GM19397 (cell line): ENCODE measurements around the gene COL12A1.

Experiments used
- ATAC-seq: cut with Tn5 transposase; IDR thresholded peaks from one replicate; pipeline ENCODE4 v1.9.1; 2021; ENCODE audit warnings: mild to moderate bottlenecking, moderate library complexity; ENCODE audit not compliant: unreplicated experiment

Gene COL12A1

GRCh38 chr6:75107913-75108312 lies 97.9 kb downstream of the COL12A1 start:
- no peak for ATAC-seq

- ATAC-seq: no peak
These were observed 99.4 kb downstream of the COL12A1 start for GRCh38 chr6:75106426-75106825.

- ATAC-seq: no peak
These were observed 102.4 kb downstream of the COL12A1 start for GRCh38 chr6:75103431-75103830.

DNA sequence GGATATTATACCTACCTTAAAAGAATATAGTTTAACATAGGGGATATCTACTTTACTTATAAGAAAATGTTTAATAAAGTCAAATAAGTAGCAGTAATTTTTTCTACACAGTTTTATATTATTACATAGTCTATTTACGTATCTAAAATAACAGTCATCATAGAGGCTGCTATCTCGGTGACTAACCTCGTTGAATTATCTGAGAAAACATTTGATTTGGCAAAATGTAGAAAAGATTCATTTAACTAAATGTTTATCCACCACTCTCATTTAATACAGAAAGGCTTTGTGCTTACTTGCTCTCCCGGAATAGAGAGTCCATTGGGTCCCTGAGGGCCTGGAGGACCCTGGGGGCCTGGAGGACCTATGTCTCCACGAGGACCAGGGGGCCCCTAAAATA lies 103.6 kb downstream of the COL12A1 start:
- ATAC-seq: no peak

DNA sequence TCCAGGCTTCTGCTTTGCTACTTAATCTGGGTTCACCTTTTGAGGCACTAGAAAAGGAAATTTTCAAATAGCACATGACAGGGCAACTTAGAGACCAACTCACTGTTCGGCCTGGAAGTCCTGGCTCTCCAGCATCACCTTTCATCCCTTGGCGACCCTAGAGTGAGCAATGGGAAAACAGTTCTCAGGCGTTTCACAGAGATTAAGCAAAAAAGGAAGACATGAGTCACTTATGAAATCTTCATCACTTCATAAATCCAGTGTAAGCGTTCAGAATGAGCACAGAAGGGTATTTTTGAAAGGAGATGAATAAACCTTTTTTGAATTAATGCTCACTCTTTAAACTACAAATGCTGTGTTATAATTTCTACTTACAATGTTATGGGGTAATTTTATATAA lies 104.0 kb downstream of the COL12A1 start:
- ATAC-seq: no peak

GRCh38 chr6:75098709-75099108 lies 107.1 kb downstream of the COL12A1 start:
- ATAC-seq: no peak

- ATAC-seq: no peak
These were observed 108.9 kb downstream of the COL12A1 start for GRCh38 chr6:75096966-75097365.

DNA sequence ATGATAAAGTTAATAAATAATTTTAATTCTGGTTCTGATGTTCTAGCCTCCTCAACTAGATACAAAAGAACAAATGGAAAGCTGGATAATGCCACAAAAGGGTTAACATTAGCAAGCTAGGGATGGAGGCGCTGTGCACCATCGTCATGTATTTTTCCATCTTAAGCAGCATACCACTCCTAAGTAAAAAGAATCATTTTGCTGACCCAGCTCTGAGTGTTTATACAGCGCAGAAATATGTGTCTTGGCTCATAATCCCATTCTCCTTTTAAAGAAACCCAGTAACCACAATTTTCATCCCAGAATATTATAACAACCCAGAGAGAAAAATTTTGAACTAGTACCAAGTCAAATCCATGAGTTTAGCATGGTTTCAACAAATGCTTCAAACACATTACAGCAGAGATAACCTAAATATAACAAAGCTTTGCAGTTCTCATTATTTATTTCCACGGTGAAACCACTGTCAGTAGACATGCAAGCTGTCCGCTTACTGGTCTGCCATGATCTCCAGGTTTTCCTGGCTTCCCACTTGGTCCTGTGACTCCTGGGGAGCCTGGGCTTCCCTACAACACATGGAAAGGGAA lies 111.1 kb downstream of the COL12A1 start:
- no peak for ATAC-seq

DNA sequence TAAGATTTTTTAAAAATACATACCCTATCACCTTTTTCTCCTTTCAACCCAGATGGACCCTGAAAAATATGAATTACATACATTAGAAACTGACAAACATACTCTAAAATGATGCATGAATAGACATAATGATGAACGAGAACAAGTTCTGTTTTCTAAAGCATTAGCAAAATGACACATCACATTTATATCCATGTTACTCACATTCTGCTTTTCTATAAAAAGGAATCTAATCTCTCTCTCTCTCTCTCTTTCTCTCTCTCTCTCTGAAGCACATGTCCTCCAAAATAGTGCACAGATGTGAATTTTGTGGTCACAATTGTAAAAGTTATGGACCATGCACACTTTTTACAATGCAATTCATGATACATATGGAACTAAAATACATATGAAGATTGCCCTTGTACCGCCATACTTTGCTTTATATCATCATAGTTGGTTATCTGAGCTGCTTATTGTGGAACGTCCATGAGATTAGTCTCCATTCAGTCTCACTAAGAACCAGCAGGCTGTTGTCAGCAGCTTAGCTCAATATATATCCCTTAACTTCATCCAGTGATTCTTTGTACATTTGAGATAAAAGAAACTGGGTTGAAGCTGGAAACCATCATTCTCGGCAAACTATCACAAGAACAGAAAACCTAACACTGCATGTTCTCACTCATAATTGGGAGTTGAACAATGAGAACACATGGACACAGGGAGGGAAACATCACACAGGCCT lies 114.2 kb downstream of the COL12A1 start:
- no peak for ATAC-seq

- ATAC-seq: no peak
These were observed 115.3 kb downstream of the COL12A1 start for GRCh38 chr6:75090576-75090975.

- no peak for ATAC-seq
These were observed 115.9 kb downstream of the COL12A1 start for GRCh38 chr6:75089921-75090320.

GRCh38 chr6:75089151-75089897 lies 116.5 kb downstream of the COL12A1 start:
- ATAC-seq: no peak

DNA sequence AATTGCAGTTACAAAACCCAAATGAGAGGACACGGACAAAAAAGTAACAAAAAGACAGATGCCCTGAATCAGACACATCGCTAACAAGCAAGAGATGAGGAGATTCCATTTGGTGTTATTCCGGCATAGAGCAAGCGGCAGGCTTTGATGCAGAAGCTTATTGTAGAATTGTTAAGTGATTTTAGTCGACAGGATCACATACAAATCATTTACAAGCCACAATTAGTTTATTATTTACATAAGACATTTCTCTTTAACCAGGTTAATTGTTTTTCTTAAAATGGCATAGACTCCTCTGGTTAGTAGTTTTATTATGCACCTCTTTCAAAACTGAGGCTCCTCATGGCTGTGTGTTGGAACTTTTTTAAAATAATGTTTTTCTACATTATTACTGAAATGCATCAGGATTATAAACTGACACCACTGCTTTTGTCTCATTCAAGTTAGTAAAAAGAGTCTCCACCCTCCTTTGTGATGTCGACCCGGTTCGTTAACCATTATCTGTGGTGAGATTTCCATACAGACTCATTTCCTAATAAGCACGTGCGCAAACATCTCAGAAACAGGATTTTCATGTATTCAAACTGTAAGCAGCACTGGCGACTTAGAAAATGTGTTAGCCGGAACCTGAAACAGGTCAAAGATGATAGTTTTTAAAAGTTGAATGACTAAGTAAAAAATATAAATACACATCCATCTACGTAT lies 119.8 kb downstream of the COL12A1 start:
- ATAC-seq: no peak

DNA sequence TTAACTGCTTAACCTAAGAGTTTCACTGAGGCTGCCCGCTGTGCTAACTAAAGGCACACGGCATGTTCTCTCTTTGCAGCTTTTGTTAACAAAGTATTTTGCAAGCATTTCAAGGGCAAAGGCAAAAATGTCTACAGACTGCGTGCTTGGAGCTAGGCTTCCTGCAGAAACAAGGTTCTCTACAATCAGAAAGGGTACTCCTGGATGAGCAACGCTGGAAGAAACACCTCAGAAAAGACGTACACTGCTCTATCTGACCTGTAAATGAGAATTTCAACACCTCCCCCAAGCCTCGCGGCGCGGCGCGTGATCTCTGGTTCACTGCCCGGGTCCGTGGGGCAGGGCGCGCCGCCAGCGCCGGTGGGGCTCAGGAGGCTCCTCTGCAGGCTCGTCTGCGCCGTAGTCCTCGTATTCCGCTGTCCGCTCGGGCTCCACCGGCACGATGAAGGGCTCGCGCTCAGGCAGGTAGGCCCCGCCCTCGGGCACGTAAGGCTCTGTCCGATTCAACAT lies 120.9 kb downstream of the COL12A1 start:
- ATAC-seq: no peak

DNA sequence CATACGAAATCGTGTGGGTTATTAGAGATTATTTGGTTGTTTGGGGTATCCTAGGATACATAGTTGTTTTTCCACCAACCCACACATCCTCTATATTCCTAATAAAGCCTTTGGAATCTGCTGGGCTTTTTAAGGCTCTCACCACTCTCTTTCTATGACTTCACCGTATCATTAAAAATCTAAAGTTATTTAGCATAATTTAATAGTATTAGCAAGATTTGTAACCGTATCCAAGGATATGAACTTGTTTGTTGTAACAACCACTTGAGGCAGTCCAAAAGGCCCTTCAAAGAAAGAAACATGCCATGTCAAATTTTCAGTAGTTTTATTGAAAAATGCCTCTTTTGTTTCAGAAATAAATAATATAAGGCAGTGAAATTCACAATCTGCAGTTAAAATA lies 121.8 kb downstream of the COL12A1 start:
- ATAC-seq: no peak

GRCh38 chr6:75081921-75082320 lies 123.9 kb downstream of the COL12A1 start:
- no peak for ATAC-seq

GRCh38 chr6:75081047-75081446 lies 124.8 kb downstream of the COL12A1 start:
- no peak for ATAC-seq

DNA sequence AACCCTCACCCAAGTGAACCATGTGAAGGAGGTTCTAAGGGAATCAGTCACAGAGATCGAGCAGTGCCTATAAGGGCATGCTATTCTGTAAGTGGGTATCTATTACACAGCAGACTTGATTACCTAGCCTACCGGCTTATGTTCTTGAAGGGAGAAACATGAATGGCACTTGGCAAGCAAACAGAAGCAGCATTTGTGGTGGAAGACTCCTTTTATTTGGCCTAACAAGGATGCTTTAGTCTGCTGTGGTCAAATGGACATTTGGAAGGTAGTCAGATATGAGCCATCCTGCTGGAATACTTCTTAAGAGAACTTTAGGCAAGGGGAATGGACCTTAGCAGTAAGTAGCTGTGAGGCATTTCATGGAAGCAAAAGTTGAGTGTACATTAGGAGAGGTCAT lies 126.3 kb downstream of the COL12A1 start:
- ATAC-seq: no peak

GRCh38 chr6:75077701-75078100 lies 128.2 kb downstream of the COL12A1 start:
- no peak for ATAC-seq

- no peak for ATAC-seq
These were observed 129.8 kb downstream of the COL12A1 start for GRCh38 chr6:75076009-75076408.

DNA sequence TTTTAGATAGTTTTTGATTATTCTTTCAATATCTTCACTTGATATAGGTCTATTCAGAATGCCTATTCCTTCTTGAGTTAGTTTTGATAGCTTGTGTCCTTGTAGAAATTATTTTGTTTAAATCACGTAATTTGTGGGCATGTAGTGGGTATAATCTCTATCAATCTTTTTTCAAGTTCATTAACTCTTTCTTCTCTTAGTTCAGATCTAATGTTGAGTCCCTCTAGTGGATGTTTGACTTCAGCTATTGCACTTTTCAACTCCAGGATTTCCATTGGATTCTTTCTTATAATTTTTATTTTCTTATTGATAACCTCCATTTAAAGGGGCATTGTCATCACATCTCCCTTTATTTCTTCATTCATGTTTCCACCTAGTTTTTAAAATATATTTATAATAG lies 135.6 kb downstream of the COL12A1 start:
- no peak for ATAC-seq
